HG02571 (cell line): ENCODE measurements around the gene OR10R2.

Source experiments
- ATAC-seq: cut with Tn5 transposase; IDR thresholded peaks from one replicate; pipeline ENCODE4 v1.9.1; 2021; ENCODE audit warnings: mild to moderate bottlenecking, moderate library complexity; ENCODE audit not compliant: unreplicated experiment

Gene OR10R2

GRCh38 chr1:158521666-158522058, 49.6 kb downstream of the OR10R2 start:
- no peak for ATAC-seq

- ATAC-seq: no peak
Measured at GRCh38 chr1:158527190-158527815, 55.3 kb downstream of the OR10R2 start.
